GM18502 (cell line): ENCODE measurements around the gene BLID.

Source experiments
- ATAC-seq: cut with Tn5 transposase; IDR thresholded peaks from one replicate; pipeline ENCODE4 v1.9.1; 2021; ENCODE audit warnings: mild to moderate bottlenecking; ENCODE audit not compliant: unreplicated experiment, poor library complexity

The BLID gene

DNA sequence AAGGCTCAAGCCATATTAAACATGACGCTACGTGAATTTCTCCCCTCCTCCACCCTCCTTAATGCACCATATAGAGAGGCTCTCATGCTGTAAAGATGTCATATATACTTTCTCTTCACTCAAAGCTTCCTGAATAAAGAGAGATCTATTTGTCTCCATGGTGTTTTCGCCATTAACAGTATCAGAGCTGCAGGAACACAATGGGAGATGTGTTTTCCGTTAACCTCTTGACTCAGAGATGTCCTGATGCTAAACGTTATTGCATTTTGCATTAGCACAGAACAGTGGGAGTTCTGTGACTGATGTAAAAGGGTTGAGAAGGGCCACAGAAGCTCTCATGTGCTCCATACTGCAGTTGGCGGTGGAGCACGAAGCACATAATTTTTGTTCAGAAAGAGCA lies 25.7 kb upstream of the BLID start:
- no peak for ATAC-seq

- ATAC-seq: no peak
Observed at GRCh38 chr11:122140500-122140899, 24.5 kb upstream of the BLID start.

- ATAC-seq: no peak
Observed at GRCh38 chr11:122139595-122139866, 23.5 kb upstream of the BLID start.

DNA sequence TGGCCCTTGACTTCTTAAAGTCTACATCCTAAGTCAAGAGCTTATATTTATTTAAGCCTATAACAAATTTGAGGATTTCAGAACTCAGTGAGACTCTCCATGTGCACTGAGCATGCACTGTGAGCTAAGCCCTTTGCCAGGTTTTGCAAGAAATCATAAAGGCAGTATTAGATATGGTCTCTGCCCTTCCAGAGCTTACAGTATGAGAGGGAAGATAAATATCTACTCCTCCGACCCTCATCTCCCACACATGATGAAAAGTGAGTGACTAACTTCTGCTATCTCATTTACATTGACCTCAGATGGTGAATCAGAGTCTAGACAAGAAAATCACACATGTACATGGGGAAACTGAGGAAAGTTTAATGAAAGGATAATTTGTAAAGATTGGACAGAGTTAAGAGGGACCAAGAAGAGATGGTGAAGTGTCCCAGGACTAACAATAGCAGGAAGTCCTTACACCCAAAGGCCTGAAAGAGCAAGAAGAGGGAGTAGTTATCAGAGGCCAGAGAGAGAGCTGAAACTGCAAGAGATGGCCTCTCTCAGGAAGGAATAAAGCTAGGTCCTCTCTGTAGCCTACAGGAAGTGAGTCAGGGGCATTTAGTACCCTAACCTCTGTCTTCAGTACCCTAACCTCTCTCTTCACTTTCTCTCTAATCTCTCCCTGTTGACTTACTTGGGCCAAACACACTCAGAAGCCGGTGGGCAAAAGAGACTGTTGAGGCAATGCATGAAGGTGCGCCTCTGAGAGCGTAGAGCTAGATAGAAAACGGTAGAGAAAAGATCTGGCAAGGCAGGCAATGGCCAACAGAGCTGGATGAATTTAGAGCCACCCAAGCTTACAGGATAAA lies 23.0 kb upstream of the BLID start:
- no peak for ATAC-seq

GRCh38 chr11:122137078-122137793 lies 21.2 kb upstream of the BLID start:
- no peak for ATAC-seq

- ATAC-seq: no peak
Observed at GRCh38 chr11:122131126-122131525, 15.1 kb upstream of the BLID start.

GRCh38 chr11:122128146-122128545 lies 12.1 kb upstream of the BLID start:
- no peak for ATAC-seq

GRCh38 chr11:122127020-122127419 lies 11.0 kb upstream of the BLID start:
- ATAC-seq: no peak

DNA sequence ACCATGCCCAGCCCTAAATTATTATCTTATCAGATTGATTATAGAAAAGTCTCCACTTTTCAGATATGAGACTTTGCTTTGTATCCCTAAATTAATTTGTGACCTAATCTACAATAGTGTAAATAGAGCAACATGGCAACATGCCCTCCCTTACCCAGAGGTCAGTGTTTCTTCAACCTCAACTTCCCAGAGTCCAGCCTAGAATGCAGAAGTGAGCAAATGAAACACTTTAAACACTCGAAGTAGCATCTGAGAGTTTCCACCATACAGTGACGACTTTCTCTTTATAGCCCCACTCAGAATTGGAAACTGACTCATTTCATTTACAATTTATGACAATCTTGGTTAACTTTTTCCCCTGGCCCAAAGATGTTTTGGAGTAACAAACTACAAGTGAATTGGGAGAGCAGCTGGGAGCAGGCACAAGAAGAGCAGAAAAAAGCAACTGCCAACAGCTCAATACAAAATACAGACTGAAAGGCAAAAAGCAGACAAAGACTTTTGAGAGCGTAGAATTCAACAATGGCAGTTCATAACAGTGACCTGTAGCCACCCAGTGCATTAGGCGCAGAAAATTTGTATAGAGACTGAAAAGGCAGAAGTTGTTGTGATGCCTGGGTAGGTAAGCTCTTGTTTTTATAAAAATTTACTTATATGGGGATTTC lies 10.1 kb upstream of the BLID start:
- no peak for ATAC-seq

DNA sequence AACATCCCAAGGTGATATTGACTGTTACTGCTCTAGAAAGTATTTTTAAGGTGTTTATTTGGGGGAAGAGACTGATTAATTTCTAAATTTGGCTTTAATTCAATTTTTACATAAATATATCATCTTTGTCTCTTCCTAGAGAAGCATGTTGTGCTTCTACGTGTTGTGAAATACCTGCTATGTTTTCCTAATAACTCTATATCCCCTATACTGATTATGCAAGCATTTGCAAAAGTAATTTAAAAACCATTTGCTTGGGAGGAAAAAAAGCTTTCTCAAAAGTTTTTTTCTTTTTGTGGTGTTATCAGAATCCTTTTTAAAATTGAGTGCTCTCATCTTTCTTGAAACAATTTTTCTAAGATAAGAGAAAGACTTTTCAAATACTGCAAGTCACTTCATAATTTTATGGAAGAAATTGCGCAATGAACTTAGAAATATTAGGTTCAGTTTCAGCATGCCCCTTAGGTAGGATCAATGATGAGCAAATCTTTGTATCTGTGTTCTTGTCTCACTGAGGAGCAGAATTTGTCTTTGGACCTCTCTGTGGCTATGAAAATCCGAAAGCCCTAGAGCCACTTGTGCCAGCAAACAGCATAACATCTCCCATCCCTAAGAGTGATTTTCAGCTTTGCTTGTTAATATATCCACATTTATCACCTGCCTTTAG lies 7.4 kb upstream of the BLID start:
- no peak for ATAC-seq

DNA sequence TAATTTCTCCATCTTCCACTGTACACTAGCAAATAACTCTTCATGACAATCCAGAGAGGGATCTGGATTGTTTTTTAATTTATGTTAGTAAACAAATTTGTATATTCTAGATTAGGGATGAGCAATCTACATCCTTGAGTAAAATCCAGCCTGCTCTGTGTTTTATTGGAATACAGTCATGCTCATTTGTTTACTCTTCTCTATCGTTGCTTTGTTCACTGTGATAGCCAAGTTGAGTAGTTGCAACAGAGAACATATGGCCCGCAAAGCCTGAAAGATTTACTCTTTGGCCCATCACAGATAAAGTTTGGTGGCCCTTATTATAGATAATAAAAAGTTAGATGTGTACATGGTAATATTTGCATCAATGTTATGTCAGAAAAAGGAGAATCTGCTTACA lies 6.2 kb upstream of the BLID start:
- ATAC-seq: no peak

GRCh38 chr11:122120096-122120495 lies 4.1 kb upstream of the BLID start:
- no peak for ATAC-seq

DNA sequence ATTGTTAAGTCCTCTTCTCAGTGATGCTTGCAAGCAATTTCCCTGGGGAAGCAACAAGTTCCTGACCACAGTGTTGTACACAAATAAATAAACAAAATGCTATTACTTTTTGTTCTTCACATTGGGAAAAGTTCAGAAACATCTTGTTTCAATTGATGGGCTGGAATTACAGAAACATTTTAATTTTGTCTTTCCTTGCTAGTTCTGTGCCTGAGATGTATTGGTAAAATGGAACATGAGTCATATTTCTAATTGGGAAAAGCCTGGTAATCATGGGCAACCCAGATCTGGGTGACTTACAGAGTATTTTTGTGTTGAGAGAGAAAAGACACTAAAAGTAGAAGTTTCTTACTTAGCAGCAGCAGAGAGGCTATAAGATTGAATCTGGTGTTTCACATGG lies 576 bp upstream of the BLID start:
- no peak for ATAC-seq

DNA sequence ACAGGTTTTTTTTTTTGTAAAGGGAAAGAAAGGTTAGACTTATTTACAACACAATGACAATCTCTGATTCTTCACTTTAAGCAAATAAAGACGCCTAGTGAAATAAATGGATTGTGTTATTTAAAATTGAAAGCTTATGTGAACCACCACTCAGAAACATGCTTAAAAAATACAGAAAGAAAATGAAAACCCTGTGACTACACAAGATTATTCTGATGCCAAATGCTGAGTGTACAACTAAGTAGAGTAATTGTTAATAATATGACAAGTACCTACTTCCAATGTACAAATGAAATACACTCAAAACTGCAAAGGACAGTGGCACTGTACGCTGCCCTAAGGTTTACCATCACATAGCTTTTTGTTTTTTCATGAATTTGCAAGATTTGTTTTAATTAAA lies 1.0 kb downstream of the BLID start:
- ATAC-seq: no peak

- ATAC-seq: no peak
Observed at GRCh38 chr11:122113836-122114825, 1.9 kb downstream of the BLID start.

- no peak for ATAC-seq
Observed at GRCh38 chr11:122112470-122113365, 3.3 kb downstream of the BLID start.

DNA sequence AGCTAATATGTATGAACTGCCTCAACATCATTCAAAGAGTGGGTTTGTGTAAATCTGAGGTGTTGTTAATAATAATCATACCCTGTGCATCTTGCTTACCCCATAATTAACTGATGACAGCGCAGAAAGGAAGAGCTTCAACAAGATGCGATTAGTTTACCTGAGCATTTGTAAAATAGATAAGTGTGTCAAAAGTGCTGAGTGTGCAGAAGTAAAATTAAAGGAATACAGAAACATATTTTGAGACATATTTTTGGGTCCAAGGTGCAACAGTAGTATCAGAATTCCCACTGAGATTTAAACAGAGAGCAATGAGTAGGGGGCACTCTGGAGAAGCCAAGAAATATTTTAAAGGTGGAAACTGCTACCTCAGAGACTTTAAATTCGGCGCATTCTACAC lies 6.1 kb downstream of the BLID start:
- no peak for ATAC-seq

DNA sequence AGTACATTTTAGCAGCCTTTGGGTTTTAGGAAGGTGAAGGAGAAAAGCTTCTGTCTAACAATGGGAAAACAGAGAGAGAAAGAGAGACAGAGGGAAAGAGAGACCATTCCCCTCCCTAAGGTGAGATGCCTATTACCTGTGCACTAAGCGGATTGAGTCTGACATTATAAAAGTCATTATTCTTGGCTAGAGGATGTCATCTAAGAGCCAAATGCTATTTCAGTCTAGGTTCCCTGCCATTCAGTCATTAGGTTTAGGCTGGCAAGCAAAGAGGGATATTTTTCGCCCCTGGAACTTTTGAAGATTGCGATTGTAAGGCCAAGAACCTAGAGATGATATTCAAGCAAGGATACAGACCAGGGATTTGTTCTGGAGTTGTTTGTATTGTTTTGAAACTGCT lies 7.2 kb downstream of the BLID start:
- ATAC-seq: no peak
